Spleen (tissue), 7 donors: Measurements from ENCODE around the gene PTPN14.

Experiments
- POLR2A ChIP-seq, 3 donors: fragments of 450-650 bp; IDR thresholded peaks; one replicate each; pipeline ENCODE4 v1.5.1; 2017; ENCODE audit warnings: antibody characterized with exemption in 3 of 3, mild to moderate bottlenecking in 1 of 3
- POLR2AphosphoS5 ChIP-seq, 3 donors: sonication (generic); formaldehyde crosslinking; IDR thresholded peaks; one replicate each; pipeline ENCODE4 v1.5.1; 2017; ENCODE audit warnings: antibody characterized with exemption in 3 of 3
- TF ChIP-seq, protein P1 (sequence below), 11 experiments: fragments of 200-600 bp in 7 of 11; fragments of 450-650 bp in 4 of 11; sonication (generic) in 4 of 11; IDR thresholded peaks in 8 of 11; conservative IDR thresholded peaks in 3 of 11; 1 replicate in 7 of 11; 2 replicates in 4 of 11; pipeline versions ENCODE4 v1.4.0 to v1.8.0; 2016 to 2021; ENCODE audit warnings: antibody characterized with exemption in 11 of 11, inconsistent platforms in 4 of 11, mild to moderate bottlenecking in 1 of 11
- donor health status: DM: no; HTN: no; CAD: no; lungs with moderate emphysema.
- donor health status: DM: no; HTN: no; CAD: no.
- donor health status: DM: no; HTN: no; CAD: no.

DNA sequence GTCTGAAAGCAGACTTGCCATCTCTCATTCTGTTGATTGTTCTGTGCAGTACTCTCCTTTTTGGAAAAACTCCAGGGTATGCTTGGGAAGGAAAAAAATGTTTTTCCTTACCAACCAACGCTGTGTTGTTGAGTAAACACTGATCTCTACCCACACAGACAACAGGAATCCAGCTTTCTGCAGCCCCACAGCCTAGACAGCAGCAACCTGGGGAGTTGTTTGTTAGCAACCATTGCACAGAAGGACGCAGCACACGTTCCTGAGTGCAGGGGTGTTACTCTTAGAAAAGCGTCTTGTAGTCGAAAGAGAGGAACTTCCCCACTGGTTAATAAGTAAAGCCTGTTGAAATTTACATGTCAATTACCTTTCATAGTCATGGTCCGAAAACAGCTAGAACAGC lies 213.9 kb downstream of the PTPN14 start:
- TF ChIP-seq POLR2A (IDR thresholded peaks at IDR 0.05) (no peak), POLR2AphosphoS5 (IDR thresholded peaks at IDR 0.05) (no peak)
- TF ChIP-seq, protein P1, sequence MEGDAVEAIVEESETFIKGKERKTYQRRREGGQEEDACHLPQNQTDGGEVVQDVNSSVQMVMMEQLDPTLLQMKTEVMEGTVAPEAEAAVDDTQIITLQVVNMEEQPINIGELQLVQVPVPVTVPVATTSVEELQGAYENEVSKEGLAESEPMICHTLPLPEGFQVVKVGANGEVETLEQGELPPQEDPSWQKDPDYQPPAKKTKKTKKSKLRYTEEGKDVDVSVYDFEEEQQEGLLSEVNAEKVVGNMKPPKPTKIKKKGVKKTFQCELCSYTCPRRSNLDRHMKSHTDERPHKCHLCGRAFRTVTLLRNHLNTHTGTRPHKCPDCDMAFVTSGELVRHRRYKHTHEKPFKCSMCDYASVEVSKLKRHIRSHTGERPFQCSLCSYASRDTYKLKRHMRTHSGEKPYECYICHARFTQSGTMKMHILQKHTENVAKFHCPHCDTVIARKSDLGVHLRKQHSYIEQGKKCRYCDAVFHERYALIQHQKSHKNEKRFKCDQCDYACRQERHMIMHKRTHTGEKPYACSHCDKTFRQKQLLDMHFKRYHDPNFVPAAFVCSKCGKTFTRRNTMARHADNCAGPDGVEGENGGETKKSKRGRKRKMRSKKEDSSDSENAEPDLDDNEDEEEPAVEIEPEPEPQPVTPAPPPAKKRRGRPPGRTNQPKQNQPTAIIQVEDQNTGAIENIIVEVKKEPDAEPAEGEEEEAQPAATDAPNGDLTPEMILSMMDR (IDR thresholded peaks at IDR 0.05 in 8 of 11, conservative IDR thresholded peaks at IDR 0.05 in 3 of 11), result no peak
